Measurements from ENCODE around the gene CXXC5. TPM values are rescaled to one million over a fixed set of nuclear protein-coding genes. Genes with fewer than 3 reads are reported as not detected.

The CXXC5 gene
- total and polyA plus RNA-seq, 3 experiments from 2014 or later = 2.1 to 67.0 (median 3.1) TPM

DNA sequence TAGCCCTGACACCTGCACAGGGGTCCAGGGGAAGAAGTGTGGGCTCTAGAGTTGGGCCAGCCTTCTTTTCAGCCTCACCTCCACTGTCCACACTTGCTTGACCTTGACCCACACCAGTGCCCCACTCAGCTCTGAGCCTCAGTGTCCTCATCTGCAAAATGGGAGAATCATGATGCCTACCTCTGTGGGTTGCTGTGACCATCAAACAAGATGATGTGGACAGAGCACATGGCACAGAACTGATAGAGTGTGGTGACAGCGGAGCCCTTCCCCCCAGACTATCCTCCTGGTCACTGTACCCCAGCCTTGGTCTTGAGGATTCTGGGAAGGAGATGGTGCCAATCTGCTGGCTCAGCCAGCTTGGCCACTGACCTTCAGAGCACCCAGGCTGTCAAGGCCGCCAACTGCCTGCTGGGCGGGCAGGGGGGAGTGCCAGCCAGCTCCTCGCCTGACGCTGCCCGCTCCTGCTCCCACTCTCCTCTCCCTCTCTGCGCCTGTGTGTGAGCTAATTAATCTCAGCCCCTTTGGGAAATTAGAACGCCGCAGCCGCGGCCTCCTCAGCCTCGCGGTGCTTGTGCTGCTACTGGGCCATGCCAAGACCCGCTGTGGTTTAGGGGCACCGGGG, 16.7 kb downstream of the CXXC5 start:
- H3K36me3 ChIP-seq (ENCODE audit: insufficient read depth, low read length) = no peaks in the 10 kb centered on the region
- no peaks in the 10 kb centered on the region for H3K9me3 ChIP-seq (ENCODE audit: low read length)
- H3K4me1 ChIP-seq (ENCODE audit: insufficient read depth, low read length) = peaks cover 38% of the 10 kb centered on the region
- peak overlapping the region in 6 of 8 donors; percentile 66 to 90 (median 84) for H3K27ac Mint-ChIP-seq
- ChIA-PET CTCF (interaction anchor here (1.3 kb wide), 1 partner anchor 13 kb away, joined by 3 read pairs; no protein-coding TSS in a partner anchor), POLR2A (no interaction called here)
- H3K27ac ChIP-seq (ENCODE audit: low read depth, low read length) = no peak overlapping the region
- H3K4me1 Mint-ChIP-seq = peaks cover 47 to 59% (median 48%) of the 10 kb centered on the region in 3 donors
- no peaks in the 10 kb centered on the region for H3K27me3 ChIP-seq (ENCODE audit: insufficient read depth, low read length, poor library complexity, severe bottlenecking)
- H3K36me3 Mint-ChIP-seq = peaks cover 0 to 3% (median 0%) of the 10 kb centered on the region in 3 donors
- DNase-seq = no peak
- no peak overlapping the region for H3K4me3 Mint-ChIP-seq
- H3K27me3 Mint-ChIP-seq = no peaks in the 10 kb centered on the region
- H3K9me3 Mint-ChIP-seq = no peaks in the 10 kb centered on the region
- no peak overlapping the region for H3K4me3 ChIP-seq (ENCODE audit: low read length)

DNA sequence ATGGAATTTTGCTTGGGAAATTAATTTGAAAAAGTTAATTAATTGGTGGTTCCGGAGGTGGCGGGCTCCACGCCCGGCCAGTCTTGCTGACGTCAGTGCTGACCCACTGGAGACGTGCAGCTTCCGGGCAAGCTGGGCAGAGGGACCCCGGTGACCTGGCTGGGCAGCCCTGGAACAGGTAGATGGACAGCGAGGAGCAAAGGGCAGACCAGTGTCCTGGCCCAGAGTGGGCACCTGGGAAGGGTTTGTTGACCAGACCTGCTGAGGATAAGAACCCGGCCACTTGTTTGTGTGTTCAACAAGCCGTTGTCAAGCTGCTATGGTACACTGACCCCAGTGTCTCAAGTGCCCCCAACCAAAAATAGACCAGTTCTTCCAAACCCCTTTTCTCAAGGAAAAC, 17.5 kb downstream of the CXXC5 start:
- peaks cover 0 to 3% (median 0%) of the 10 kb centered on the region in 3 donors for H3K36me3 Mint-ChIP-seq
- H3K4me1 Mint-ChIP-seq = peaks cover 54 to 63% (median 55%) of the 10 kb centered on the region in 3 donors
- Histone ChIP-seq H3K4me3 (ENCODE audit: low read length) (no peak overlapping the region), H3K27me3 (ENCODE audit: insufficient read depth, low read length, poor library complexity, severe bottlenecking) (no peaks in the 10 kb centered on the region), H3K36me3 (ENCODE audit: insufficient read depth, low read length) (no peaks in the 10 kb centered on the region), H3K9me3 (ENCODE audit: low read length) (no peaks in the 10 kb centered on the region), H3K4me1 (ENCODE audit: insufficient read depth, low read length) (peaks cover 46% of the 10 kb centered on the region), H3K27ac (ENCODE audit: low read depth, low read length) (no peak overlapping the region)
- ChIA-PET POLR2A (interaction anchor here (1.4 kb wide), 1 partner anchor 14 kb away, joined by 3 read pairs; no protein-coding TSS in a partner anchor), CTCF (interaction anchor here (1.3 to 6.8 kb wide), 2 partner anchors 14 to 31 kb away, joined by 3 to 87 read pairs; no protein-coding TSS in a partner anchor)
- H3K4me3 Mint-ChIP-seq = peak overlapping the region in 3 of 7 donors; percentile 5 to 56 (median 55)
- H3K27ac Mint-ChIP-seq = peak overlapping the region in 6 of 8 donors; percentile 12 to 97 (median 76)
- no peaks in the 10 kb centered on the region for H3K27me3 Mint-ChIP-seq
- no peaks in the 10 kb centered on the region for H3K9me3 Mint-ChIP-seq
- no peak for DNase-seq

DNA sequence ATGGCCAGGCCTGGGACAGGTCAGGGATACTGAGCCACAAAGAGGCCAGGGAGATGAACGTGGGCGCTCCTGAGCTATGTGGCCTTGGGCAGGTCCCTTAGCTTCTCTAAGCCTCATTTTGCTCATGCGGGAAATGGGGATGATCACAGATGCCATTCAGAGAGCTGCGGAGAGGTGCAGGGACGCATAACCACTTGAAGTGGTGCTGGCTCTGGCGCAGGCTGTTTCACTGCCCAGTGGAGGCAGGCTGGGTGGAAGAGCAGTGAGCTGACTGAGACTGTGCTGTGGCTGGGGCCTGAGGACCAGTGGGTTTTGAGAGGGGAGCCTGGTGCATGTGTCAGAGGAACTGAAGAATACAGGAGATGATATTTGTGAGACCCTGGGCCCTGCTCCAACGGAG, 18.4 kb downstream of the CXXC5 start:
- no peaks in the 10 kb centered on the region for H3K36me3 ChIP-seq (ENCODE audit: insufficient read depth, low read length)
- Mint-ChIP-seq H3K4me3 (peak overlapping the region; percentile 28 to 91 (median 82)), H3K36me3 (peaks cover 0 to 3% (median 0%) of the 10 kb centered on the region in 3 donors), H3K27me3 (no peaks in the 10 kb centered on the region), H3K9me3 (no peaks in the 10 kb centered on the region), H3K4me1 (peaks cover 54 to 66% (median 55%) of the 10 kb centered on the region in 3 donors), H3K27ac (peak overlapping the region; percentile 64 to 97 (median 91))
- peaks cover 52% of the 10 kb centered on the region for H3K4me1 ChIP-seq (ENCODE audit: insufficient read depth, low read length)
- H3K27me3 ChIP-seq (ENCODE audit: insufficient read depth, low read length, poor library complexity, severe bottlenecking) = no peaks in the 10 kb centered on the region
- DNase-seq = no peak
- no peaks in the 10 kb centered on the region for H3K9me3 ChIP-seq (ENCODE audit: low read length)
- no peak overlapping the region for H3K27ac ChIP-seq (ENCODE audit: low read depth, low read length)
- no peak overlapping the region for H3K4me3 ChIP-seq (ENCODE audit: low read length)
- ChIA-PET POLR2A (interaction anchor here (1.2 to 1.4 kb wide), 2 partner anchors 15 to 31 kb away, joined by 3 to 6 read pairs; no protein-coding TSS in a partner anchor), CTCF (interaction anchor here (1.2 to 6.8 kb wide), 3 partner anchors 32 to 102 kb away, joined by 3 to 87 read pairs (median 5); no protein-coding TSS in a partner anchor)

DNA sequence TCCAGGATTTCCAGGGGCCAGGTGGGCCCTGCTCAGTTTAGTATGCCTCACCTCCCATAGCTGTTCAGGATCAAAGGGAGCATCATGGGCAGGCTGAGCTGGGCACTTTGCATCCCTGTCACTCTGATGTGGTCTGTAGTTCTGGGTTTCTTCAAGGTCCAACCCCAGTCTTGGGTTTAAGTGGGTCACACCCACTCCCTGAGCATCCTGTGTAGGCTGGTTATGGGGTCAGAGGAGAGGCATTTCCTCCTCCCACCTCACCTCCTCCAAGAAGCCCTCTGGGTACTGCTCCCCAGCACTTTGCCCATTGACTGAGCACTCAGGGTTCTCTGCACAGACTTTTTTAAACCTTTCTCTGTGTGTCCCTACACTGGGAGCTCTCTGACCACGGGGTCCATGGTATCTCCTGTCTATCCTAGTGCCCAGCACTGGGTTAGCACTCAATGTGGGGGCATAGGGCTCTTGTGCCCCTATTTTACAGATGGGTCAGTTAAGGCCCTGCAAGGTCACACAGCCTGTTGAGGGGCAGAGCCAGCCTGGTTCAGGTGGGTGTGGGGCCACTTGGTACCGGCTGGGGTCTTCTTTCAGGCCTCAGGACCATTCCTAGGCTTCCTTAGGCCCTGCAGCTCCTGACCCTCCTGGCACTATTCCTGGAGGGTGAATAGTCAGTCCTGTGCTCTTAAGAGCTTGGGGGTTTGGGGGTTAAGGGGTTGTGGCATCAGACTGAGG, 19.0 kb downstream of the CXXC5 start:
- Mint-ChIP-seq H3K4me1 (peaks cover 56 to 70% (median 58%) of the 10 kb centered on the region in 3 donors), H3K27ac (peak overlapping the region; percentile 64 to 97 (median 91)), H3K36me3 (peaks cover 0 to 3% (median 0%) of the 10 kb centered on the region in 3 donors), H3K9me3 (no peaks in the 10 kb centered on the region), H3K27me3 (no peaks in the 10 kb centered on the region), H3K4me3 (peak overlapping the region; percentile 74 to 91 (median 83))
- H3K4me1 ChIP-seq (ENCODE audit: insufficient read depth, low read length) = peaks cover 52% of the 10 kb centered on the region
- H3K36me3 ChIP-seq (ENCODE audit: insufficient read depth, low read length) = no peaks in the 10 kb centered on the region
- peak overlapping the region; percentile 66 for H3K27ac ChIP-seq (ENCODE audit: low read depth, low read length)
- no peaks in the 10 kb centered on the region for H3K27me3 ChIP-seq (ENCODE audit: insufficient read depth, low read length, poor library complexity, severe bottlenecking)
- no peaks in the 10 kb centered on the region for H3K9me3 ChIP-seq (ENCODE audit: low read length)
- peak overlapping the region; percentile 66 for H3K4me3 ChIP-seq (ENCODE audit: low read length)
- POLR2A ChIA-PET = interaction anchor here (0.5 to 1.2 kb wide), 3 partner anchors 30 to 980 kb away, joined by 4 to 6 read pairs (median 5); partner anchors contain the start of genes IK and NDUFA2
- peak in 1 of 5 donors; percentile 57 for DNase-seq
- CTCF ChIA-PET = interaction anchor here (1.2 to 6.8 kb wide), 4 partner anchors 16 to 102 kb away, joined by 3 to 87 read pairs (median 4); no protein-coding TSS in a partner anchor

DNA sequence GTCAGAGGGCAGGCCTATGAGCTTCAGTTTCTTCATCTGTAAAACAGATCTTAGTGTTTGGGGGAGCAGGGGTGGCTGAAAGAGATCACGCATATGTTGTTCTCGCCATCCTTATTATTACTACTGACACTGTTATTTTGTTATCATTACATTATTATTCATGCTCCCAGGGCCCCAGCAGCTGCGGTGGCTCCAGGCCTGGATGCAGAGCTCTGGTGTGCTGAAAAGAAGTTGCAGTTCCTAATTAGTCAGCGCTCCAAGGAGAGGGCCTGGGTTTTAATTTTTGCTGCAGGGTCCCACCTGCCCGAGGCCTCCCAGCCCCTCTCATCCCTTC, 19.5 kb downstream of the CXXC5 start:
- Mint-ChIP-seq H3K27me3 (no peaks in the 10 kb centered on the region), H3K4me1 (peaks cover 57 to 69% (median 58%) of the 10 kb centered on the region in 3 donors), H3K4me3 (peak overlapping the region; percentile 74 to 91 (median 83)), H3K9me3 (no peaks in the 10 kb centered on the region), H3K27ac (peak overlapping the region; percentile 64 to 97 (median 91)), H3K36me3 (peaks cover 0 to 3% (median 0%) of the 10 kb centered on the region in 3 donors)
- no peak for DNase-seq
- peak overlapping the region; percentile 66 for H3K27ac ChIP-seq (ENCODE audit: low read depth, low read length)
- no peaks in the 10 kb centered on the region for H3K27me3 ChIP-seq (ENCODE audit: insufficient read depth, low read length, poor library complexity, severe bottlenecking)
- no peaks in the 10 kb centered on the region for H3K36me3 ChIP-seq (ENCODE audit: insufficient read depth, low read length)
- ChIA-PET POLR2A (interaction anchor here (1.0 to 1.2 kb wide), 2 partner anchors 31 to 33 kb away, joined by 5 to 6 read pairs; no protein-coding TSS in a partner anchor), CTCF (interaction anchor here (1.2 to 6.8 kb wide), 4 partner anchors 17 to 103 kb away, joined by 3 to 87 read pairs (median 4); no protein-coding TSS in a partner anchor)
- no peaks in the 10 kb centered on the region for H3K9me3 ChIP-seq (ENCODE audit: low read length)
- peak overlapping the region; percentile 66 for H3K4me3 ChIP-seq (ENCODE audit: low read length)
- H3K4me1 ChIP-seq (ENCODE audit: insufficient read depth, low read length) = peaks cover 47% of the 10 kb centered on the region

DNA sequence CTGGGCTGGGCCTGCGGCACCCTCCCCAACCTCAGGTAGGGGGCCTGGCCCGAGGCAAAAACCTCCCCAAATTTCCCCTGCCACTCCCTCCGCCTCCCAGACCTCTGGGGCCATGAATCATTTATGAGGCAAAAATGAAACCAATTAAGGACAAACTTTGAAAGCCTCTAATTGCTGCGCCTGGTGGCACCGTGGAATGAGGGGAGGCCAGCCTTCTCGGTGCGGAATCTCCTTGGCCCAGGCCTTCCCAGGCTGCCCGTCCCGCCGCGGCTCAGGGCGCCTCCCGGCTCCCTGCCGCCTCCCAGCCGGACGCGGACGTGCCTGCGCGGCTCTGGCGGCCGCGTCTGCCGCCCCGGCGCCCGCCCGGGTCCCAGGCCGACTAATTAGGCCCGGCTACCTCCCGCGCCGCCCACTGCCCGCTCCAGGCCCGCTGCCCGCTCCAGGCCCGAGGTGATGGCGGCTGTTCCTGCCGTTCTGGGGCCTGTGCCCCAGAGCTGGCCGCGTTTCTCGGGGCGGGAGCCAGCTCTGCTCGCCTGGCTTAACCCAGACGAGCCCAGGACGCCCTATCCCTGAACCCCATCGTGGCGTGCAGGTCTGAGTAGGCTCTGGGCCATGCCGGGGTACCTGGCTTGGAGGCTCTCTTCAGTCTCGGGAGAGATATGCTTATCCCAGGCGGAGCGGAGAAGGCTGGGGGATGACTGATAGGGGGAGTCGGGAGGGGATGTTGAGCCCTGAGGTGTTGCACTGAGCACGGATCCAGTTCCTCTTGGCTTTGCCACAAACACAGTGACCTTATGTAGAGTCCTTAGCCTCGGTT, 20.1 kb downstream of the CXXC5 start:
- Mint-ChIP-seq H3K9me3 (no peaks in the 10 kb centered on the region), H3K27ac (peak overlapping the region; percentile 91 to 99 (median 95)), H3K4me3 (peak overlapping the region; percentile 86 to 94 (median 91)), H3K36me3 (peaks cover 0 to 3% (median 0%) of the 10 kb centered on the region in 3 donors), H3K4me1 (peaks cover 53 to 65% (median 54%) of the 10 kb centered on the region in 3 donors), H3K27me3 (no peaks in the 10 kb centered on the region)
- ChIA-PET CTCF (interaction anchor here (0.8 to 6.8 kb wide), 7 partner anchors 14 to 98 kb away, joined by 3 to 87 read pairs (median 5); partner anchors contain the start of gene CXXC5), POLR2A (interaction anchor here (0.6 to 1.0 kb wide), 2 partner anchors 31 to 894 kb away, joined by 3 to 5 read pairs; no protein-coding TSS in a partner anchor)
- H3K36me3 ChIP-seq (ENCODE audit: insufficient read depth, low read length) = no peaks in the 10 kb centered on the region
- peak overlapping the region; percentile 66 for H3K27ac ChIP-seq (ENCODE audit: low read depth, low read length)
- H3K4me3 ChIP-seq (ENCODE audit: low read length) = peak overlapping the region; percentile 66
- peaks cover 46% of the 10 kb centered on the region for H3K4me1 ChIP-seq (ENCODE audit: insufficient read depth, low read length)
- no peaks in the 10 kb centered on the region for H3K27me3 ChIP-seq (ENCODE audit: insufficient read depth, low read length, poor library complexity, severe bottlenecking)
- no peaks in the 10 kb centered on the region for H3K9me3 ChIP-seq (ENCODE audit: low read length)
- DNase-seq = peak; percentile 24 to 73 (median 47)

Measured in CD8-positive, alpha-beta memory T cell (primary cell).